GM19324 (cell line): ENCODE measurements around the gene EFHD1.
"Not testable (repeated sequence)": the region's sequence is repeated elsewhere in the genome, so short reads cannot be mapped to it uniquely, and the experiment has no call there.

Experiments
- ATAC-seq: cut with Tn5 transposase; IDR thresholded peaks from one replicate; pipeline ENCODE4 v1.9.1; 2021; ENCODE audit warnings: mild to moderate bottlenecking, moderate library complexity; ENCODE audit not compliant: unreplicated experiment, low FRiP score

EFHD1 gene

GRCh38 chr2:232645061-232645460 lies 11.7 kb downstream of the EFHD1 start:
- ATAC-seq = no peak

- ATAC-seq = no peak
Observed at GRCh38 chr2:232646726-232647125, 13.3 kb downstream of the EFHD1 start.

DNA sequence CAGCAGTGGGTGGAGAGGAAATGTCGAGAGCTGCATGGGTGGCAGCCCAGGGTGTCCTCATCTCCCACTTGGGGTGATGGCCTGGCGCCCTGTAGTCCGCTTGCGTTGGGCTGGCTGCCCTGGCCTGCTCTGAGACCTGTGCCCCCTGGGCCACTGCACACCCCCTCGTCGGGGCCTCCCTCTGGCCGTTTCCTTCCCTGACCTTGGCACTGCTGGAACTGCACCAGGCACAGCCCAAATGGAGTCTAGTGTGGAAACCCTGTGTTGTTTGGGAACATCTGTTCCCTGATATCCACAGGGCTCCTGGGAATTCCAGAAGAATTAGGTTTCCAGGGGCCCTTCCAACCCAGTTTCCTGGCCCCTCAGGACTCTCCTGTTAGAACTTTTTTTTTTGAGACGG lies 13.9 kb downstream of the EFHD1 start:
- ATAC-seq = no peak

- no peak for ATAC-seq
Observed at GRCh38 chr2:232649033-232649432, 15.6 kb downstream of the EFHD1 start.

DNA sequence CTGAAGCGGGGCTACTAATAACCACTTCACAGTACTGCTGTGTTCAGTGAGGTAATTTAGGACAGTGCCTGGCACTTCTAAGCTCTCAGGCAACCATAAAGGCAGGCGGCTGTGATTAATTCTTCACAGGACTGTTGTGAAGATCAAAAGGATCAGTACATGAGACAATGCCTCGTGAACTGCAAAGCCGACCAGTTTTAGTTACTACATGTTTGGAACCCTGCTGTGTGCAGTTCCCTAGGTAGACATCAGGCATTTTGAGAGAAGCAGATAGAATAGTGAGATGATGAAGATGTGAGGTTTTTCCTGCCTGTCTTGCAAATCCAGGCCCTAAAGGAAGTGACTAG lies 19.1 kb downstream of the EFHD1 start:
- no peak for ATAC-seq

- no peak for ATAC-seq
Observed at GRCh38 chr2:232653441-232653840, 20.0 kb downstream of the EFHD1 start.

GRCh38 chr2:232655392-232655791 lies 22.0 kb downstream of the EFHD1 start:
- no peak for ATAC-seq

DNA sequence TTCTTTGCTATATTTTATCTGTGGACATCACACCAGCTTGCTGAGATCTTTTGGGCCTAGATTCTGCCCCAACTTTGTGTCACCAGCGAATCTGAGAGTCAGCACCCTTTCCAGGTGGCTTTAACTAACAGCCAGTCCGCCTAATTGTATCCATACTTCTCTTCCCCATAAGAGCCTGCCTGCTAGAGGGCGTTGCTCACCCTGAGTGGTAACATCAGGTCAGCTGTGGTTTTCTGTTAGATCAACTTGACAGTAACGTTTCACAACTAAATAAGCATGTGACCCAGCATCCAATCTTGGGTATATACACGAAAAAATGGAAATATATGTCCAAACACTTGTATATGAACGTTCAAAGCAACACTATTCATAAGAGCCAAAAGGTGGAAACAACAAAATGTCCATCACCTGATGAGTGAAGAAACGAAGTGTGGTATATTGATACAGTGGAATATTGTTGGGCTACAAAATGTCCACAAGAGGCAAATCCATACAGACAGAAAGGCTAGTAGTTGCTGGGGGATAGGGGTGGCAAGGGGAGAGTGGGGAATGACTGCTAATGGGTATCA lies 24.9 kb downstream of the EFHD1 start:
- no peak for ATAC-seq

DNA sequence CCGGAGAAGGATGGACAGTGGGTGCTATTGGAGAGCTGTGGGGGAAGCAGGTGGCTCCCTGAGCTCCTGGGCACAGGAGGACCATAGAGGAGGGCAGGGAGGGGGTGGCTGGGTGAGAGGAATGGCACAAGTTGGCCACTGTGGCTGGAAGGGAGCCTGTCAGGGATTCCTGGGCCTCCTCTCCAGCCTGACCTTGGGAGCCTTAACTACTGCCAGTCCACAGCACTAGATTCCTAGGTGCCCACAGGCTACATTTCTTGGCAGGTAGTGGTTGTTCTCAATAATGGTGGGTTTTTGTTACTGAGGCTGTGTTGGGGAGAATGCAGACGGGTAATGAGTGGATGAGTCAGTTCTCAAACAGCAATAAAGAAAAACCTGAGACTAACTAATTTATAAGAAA lies 26.0 kb downstream of the EFHD1 start:
- no peak for ATAC-seq

GRCh38 chr2:232662486-232663260 lies 29.3 kb downstream of the EFHD1 start:
- no peak for ATAC-seq

GRCh38 chr2:232666051-232666805 lies 32.8 kb downstream of the EFHD1 start:
- no peak for ATAC-seq

DNA sequence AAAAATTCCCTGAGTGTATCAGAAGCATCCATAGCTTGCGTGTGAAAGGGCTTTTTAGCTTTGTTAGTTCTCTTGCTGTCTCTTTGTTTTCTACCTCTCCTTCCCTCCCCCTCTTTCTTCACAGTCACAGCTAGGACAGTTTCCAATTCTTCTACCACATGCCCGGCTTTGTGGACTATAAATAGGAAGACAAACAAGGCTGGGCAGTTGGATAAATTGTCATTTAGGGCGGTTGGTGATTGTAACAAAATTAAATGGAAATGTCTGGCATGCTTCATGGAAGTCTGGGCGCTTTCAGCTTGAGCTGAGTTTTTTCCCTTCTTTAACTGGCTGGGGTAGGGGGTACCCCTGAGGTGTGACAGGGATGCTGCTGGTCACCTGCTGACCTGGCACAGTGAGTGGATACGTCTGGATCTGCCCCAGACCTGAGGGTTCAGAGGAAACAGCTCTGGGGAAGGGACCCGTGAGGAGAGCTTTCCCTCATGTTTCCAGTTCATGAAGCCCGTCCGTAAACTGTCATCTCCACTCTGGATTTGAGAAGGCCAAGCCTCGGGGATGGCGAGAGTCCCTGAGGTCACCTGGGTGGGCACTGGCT lies 34.7 kb downstream of the EFHD1 start:
- ATAC-seq = no peak

- ATAC-seq = no peak
Observed at GRCh38 chr2:232668805-232669444, 35.5 kb downstream of the EFHD1 start.

DNA sequence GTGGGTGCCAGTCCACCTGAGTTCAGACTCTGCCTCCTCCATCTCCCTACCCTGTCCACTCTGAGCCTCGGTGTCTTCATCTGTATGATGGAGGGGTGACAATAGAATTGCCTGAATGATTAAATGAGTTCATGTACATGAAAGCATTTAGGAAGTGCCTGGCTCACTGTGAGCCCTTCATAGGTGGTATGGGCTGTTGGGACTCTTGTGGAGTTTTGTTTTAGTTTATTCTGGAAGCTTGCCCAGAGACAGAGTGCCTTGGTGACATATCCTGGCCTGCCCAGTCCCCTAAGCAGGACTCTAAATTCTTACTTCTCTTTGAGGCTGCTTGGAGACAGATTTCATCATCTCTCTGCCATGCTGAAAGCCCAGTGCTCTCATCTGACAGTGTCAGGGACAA lies 39.2 kb downstream of the EFHD1 start:
- ATAC-seq = no peak

- no peak for ATAC-seq
Observed at GRCh38 chr2:232674491-232674890, 41.1 kb downstream of the EFHD1 start.

GRCh38 chr2:232675381-232675780 lies 42.0 kb downstream of the EFHD1 start:
- ATAC-seq = no peak

DNA sequence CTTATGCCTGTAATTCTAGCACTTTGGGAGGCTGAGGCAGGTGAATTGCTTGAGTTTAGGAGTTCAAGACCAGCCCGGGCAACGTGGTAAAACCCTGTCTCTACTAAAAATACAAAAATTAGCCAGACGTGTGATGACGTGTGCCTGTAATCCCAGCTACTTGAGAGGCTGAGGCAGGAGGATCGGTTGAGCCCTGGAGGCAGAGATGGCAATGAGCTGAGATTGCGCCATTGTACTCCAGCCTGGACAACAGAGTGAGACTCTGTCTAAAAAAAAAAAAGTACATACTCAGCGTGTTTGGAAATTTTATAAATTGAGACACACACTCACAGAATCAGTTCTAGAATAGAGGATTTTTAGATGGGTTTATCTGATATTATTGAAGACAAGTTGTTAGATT lies 46.6 kb downstream of the EFHD1 start:
- ATAC-seq = no peak

DNA sequence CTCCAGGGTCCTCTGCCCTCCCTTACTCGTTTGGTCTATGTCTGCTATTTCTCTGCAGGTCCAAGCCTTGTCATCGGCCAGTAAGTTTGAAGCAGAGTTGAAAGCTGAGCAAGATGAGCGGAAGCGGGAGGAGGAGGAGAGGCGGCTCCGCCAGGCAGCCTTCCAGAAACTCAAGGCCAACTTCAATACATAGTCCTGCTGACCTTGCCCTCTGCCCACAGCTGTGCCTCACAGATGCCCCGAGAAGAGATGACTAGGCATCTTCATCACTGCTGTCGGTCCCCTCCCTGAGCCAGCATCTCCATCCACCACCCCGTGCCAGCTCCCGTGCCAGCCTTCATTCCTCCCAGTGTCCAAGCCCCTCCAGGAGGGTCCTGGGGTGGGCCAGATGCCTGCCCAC lies 48.1 kb downstream of the EFHD1 start:
- ATAC-seq = no peak

- no peak for ATAC-seq
Observed at GRCh38 chr2:232683368-232683767, 50.0 kb downstream of the EFHD1 start.

- not testable (repeated sequence) for ATAC-seq
Observed at GRCh38 chr2:232685391-232685790, 52.0 kb downstream of the EFHD1 start.
